Measurements from ENCODE around the gene FICD.
"Not testable (repeated sequence)": the region's sequence is repeated elsewhere in the genome, so short reads cannot be mapped to it uniquely, and the experiment has no call there.

FICD gene

GRCh38 chr12:108514973-108515814, at the start of gene FICD:
Gene FICD, plus strand, starts transcription at chr12:108515277. Its CDS starts 1,696 bp downstream, at chr12:108516973.
- peak; percentile 98 for DNase-seq

- no peak for DNase-seq
These were observed 49.7 kb upstream of the FICD start for GRCh38 chr12:108465417-108465816.

- no peak for DNase-seq
These were observed 46.7 kb upstream of the FICD start for GRCh38 chr12:108468196-108468968.

- DNase-seq = no peak
These were observed 41.5 kb upstream of the FICD start for GRCh38 chr12:108473400-108474055.

- DNase-seq = no peak
These were observed 39.7 kb upstream of the FICD start for GRCh38 chr12:108475396-108475795.

GRCh38 chr12:108477055-108477880, 37.8 kb upstream of the FICD start:
- DNase-seq = no peak

- DNase-seq = no peak
These were observed 37.2 kb upstream of the FICD start for GRCh38 chr12:108477881-108478259.

- no peak for DNase-seq
These were observed 36.4 kb upstream of the FICD start for GRCh38 chr12:108478611-108479206.

GRCh38 chr12:108479364-108480070, 35.6 kb upstream of the FICD start:
- no peak for DNase-seq

GRCh38 chr12:108482717-108483212, 32.3 kb upstream of the FICD start:
- DNase-seq = no peak

GRCh38 chr12:108483213-108484059, 31.6 kb upstream of the FICD start:
- DNase-seq = no peak

GRCh38 chr12:108484431-108484830, 30.6 kb upstream of the FICD start:
- DNase-seq = no peak

GRCh38 chr12:108484845-108485244, 30.2 kb upstream of the FICD start:
- DNase-seq = no peak

- not testable (repeated sequence) for DNase-seq
These were observed 29.7 kb upstream of the FICD start for GRCh38 chr12:108485371-108485770.

GRCh38 chr12:108487029-108487428, 28.0 kb upstream of the FICD start:
- not testable (repeated sequence) for DNase-seq

GRCh38 chr12:108491256-108491655, 23.8 kb upstream of the FICD start:
- DNase-seq = no peak

- DNase-seq = no peak
These were observed 20.0 kb upstream of the FICD start for GRCh38 chr12:108495054-108495453.

GRCh38 chr12:108495823-108496579, 19.1 kb upstream of the FICD start:
- DNase-seq = no peak

GRCh38 chr12:108498136-108498535, 16.9 kb upstream of the FICD start:
- no peak for DNase-seq

GRCh38 chr12:108502922-108503321, 12.2 kb upstream of the FICD start:
- DNase-seq = no peak

Data from activated T-cell treated with anti-CD3 and anti-CD28 coated beads, Interleukin-2, amount 50 U/mL, for 1 hour (primary cell).